GM20431 (cell line): Measurements from ENCODE around the gene KRTDAP.
"Not testable (repeated sequence)": the region's sequence is repeated elsewhere in the genome, so short reads cannot be mapped to it uniquely, and the experiment has no call there.

Source experiments
- in situ Hi-C: fragments of 300-500 bp; cut with MseI, MboI; formaldehyde crosslinking; loops from one replicate; pipeline ENCODE4 v1.15.0; 2020; ENCODE audit warnings: low sequenced_read_pairs; ENCODE audit not compliant: unreplicated experiment

The KRTDAP gene

DNA sequence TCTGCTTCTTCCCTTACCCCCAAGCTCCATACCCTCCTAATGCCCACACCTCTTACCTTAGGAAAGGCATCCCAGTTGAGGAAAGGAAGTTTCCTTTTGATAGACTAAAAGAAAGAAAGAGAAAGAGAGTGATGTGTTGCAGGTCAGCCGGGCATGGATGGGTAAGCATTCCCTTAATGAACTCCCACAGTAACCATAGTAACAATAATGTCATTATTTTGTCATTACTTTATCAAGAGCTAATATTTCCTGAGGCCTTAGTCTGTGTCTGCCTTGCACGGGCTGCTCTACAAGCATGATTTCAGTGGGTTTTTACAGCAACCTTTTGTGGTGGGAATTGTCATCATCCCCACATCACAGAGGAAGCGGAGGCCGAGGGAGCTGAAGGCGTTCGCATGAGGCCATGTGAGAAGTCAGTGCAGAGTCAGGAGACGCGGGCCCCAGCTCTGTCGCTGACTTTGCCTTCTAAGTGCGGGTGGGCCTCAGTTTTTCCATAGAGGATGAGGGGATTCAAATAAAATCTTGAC is 2.5 kb downstream of the KRTDAP start:
- in situ Hi-C loops: no loop called here

DNA sequence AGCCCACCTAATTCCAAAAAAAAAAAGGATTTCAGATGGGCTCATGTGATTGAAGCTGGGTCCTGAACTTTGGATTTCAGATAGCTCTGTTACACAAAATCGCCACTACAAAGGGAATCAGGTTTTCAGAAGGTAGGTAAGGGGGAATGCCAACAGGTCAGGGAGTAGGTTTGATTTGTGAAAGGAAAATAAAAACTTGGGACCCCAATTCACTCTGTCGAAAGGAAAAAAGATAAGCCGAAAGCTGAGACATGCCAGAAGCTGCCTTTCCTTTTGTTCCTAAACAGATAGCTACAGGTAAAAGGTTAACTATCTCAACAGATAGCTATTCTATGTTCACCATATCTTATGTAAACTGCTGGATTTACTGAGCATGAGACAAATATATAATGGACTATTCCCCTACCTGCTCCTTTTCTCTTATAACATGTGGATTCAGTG is 4.0 kb downstream of the KRTDAP start:
- in situ Hi-C loops: no loop called here

DNA sequence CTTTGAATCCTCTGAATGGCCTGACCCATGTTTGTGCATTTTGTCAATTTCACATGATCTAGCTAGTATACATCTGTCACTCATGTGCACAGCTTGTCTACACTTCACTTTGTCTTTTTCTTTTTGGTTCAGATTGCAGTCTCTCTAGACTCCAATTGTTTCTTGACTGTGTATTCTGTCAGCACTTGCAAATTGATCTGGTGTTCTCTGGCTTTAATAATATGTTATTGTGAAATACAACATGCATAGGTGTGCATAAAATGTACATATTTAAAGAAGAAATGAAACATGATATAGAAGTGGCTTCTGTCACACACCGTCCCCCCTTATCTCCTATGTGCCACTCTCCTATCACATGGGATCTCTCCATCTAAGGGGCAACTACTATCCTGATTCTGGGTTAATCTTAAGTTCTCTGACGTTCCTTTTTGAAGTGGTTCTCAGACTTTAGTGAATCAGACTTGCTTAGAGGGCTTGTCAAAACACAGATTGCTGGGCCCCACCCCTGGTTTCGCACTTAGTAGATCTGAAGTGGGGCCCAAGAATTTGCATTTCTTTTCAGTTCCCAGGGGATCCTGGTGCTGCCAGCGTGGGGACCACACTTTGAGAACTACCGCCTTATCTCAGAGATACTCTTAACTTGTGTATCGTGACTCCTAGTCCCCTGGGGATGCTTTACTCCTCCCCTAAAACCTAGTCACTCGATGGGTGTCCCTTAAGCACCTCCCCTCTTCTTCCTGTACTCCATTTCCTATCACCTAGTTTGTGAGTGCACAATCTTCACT is 5.8 kb downstream of the KRTDAP start:
- in situ Hi-C loops: no loop called here

DNA sequence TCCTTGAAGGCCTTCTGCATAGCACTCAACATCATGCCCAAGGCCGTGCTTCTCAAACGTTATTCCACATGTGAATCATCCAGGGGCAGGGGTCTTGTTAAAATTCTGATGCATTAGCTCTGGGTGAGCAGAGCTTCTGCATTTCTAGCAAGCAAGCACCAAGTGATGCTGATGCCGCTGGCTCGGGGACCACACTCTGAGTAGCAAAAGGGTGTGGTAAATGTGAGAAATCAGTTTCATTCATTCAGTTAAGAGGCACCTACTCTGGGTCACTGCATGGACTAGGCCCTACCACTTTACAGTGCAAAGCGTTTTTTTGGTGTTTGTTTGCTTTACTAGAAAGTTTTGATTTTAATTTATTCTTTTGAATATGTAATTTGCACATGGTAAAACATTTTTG is 7.2 kb downstream of the KRTDAP start:
- in situ Hi-C loops: no loop called here

DNA sequence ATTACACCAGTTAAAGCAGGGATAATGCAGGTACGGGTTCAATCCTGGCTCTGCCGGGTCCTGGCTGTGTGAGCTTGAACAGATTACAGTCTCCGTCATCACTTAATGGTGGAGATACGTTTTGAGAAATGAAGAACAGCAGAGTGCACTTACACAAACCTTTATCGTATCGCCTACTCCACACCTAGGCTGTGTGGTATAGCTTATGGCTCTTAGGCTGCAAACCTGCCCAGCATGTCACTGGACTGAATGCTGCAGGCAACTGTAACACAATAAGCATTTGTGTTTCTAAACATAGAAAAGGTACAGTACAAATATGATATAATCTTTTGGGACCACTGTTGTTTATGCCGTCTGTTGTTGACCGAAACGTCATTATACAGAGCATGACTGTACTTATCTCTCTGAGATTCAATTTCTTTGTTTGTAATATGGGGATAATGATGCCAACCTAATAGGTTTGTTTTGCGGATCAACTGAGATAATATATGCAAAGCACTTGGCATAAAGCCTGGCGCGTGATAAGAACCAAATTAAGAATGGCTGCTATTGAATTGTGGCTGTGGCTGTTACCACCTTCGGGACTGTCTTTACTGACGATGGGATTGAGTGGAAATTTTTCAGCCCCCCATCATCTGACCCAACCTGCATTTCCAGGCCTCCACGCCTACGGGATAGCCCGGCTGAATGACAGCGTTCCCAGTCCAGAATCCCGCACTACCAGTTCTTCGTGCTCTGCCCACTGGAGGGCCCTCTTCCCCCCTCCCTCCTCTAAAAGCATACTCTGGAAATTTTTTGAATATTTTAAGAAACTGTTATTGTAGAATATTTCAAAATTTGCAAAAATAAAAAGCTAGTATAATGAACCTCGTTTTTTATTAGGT is 11.2 kb downstream of the KRTDAP start:
- in situ Hi-C loops: no loop called here

DNA sequence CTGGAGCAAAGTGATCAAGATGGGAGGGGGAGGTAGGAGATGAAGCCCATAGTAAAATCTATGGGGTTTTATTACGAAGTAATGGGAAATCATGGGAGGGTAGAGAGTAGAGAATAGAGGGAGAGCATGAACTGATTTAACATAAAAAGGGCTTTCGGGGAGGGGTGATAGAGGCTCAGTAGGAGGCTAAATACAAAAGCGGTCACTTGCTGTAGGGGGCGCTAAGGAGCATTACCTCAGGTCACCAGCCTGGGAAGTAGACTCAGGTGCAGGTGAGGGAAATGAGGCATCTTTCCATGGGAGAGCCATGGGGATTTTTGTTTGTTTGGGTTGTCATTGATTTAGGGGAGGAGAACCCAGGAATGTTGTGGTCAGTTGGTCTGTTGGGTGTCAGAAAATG is 14.1 kb downstream of the KRTDAP start:
- in situ Hi-C loops: no loop called here

DNA sequence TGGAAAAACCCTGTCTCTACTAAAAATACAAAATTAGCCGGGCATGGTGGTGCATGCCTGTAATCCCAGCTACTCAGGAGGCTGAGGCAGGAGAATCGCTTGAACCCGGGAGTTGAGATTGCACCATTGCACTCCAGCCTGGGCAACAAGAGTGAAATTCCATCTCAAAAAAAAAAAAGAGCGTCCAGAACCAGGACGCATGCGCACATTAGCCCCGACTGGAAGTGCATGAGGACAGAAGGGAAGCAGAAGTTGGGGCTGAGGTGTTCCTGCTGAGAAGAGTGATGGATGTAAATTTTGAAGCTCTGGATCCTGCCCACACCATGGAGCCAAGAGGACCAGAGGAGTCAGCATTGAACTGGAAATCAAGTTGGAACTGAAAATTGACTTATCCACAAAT is 15.7 kb downstream of the KRTDAP start:
- in situ Hi-C loops: not testable (repeated sequence)

DNA sequence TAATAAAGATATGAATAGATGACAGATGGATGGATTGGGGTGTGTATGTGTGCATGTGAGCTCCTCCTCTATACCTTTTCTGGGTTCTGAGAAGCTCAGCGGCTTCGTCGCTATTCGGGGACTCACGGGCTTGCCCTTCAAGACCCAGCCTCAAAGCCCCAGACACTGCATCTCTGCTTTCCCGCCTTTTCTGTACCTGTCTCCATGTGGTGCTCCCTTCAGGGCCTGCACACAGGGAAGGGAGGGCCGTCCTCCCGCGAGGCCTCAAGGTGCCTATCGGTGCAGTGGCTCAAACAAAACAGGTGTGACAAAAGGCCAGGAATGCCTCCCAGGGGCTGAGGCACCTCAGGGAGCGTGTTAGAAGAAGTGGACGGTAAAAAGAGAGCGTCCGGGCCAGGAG is 16.2 kb downstream of the KRTDAP start:
- in situ Hi-C loops: no loop called here

DNA sequence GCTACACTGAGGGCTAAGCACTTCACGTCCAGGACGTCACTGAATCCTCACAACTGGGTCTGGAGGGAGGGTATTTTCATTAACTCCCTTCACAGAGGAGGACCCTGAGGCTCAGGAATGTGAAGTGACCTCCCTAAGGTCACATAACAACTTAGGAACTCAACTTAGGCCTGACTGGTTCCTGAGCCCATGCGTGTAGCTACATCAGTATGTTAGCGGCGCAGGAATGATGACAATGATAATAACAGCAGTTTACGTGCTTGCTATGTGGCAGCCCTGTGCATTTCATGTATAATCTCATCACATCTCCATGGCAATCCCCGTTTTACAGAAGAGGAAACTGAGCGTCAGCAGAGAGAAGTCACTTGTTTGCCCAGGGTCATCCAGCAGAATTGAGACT is 18.3 kb downstream of the KRTDAP start:
- in situ Hi-C loops: no loop called here

DNA sequence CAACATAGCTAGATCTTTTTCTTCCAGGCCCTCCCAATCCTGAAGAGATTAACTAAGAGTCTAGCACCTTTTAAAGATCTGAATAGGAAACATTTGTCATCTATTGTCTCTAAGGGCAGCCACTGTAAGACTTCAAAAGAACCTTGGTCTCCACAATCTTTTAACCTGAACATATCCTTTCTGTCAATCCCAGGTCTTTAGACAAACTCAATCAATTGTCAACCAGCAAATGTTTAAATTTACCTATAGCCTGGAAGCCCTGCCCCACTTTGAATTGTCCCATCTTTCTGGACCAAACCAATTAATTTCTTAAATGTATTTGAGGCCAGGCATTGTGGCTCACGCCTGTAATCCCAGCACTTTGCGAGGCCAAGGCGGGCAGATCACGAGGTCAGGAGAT is 19.2 kb downstream of the KRTDAP start:
- in situ Hi-C loops: not testable (repeated sequence)

DNA sequence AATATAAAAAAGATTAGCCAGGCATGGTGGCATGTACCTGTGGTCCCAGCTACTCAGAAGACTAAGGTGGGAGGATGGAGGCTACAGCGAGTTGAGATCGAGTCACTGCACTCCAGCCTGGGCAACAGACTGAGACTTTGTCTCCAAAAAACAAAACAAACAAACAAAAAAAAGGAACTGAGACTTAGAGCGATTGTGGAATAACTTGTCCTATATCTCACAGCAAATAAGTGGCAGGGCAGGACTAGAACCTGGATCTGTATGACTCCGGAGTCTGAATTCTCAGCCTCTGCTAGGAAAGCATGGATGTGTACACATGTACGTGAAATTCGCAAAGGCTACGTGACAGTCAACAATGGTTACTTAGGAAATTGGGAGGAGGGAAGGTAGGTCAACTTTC is 20.1 kb downstream of the KRTDAP start:
- in situ Hi-C loops: no loop called here

DNA sequence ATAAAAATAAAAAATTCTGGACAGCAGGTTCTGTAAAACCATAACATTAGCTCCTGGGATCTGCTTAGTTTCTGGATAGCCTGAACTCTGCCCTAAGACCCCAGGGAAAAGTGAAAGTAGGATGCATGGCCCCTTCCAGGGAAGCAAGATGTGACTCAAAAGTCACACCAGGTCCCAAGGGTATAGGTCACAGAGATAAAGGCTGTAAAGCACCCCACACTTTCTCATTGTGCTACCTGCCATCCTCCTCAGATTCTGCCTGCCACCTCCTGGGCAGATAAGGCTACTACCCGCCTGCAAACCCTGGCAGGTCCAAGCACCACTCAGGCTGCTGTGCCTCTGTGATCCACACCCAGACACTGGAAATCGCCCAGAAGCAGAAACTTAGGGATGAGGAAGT is 21.6 kb downstream of the KRTDAP start:
- in situ Hi-C loops: loop anchor here (10.0 kb wide), 1 partner anchor 114 kb away; the partner anchor contains the start of gene FFAR3

DNA sequence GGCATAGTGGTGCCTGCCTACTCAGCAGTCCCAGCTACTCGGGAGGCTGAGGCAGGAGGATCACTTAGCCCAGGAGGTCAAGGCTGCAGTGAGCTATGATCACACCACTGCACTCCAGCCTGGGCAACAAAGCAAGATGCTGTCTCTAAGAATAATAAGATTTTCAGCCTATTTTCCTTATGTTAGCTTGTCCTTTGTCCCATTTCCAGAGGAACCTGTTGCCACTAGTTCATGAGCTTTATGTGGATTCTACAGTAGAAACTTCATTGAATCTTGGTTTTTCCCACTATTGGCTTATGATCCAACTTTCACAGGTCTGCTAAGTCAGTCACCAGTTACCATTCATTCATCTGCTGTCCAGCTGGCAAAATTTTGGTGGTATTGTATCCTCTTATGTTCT is 24.0 kb downstream of the KRTDAP start:
- in situ Hi-C loops: loop anchor here (10.0 kb wide), 1 partner anchor 111 kb away; the partner anchor contains the start of gene FFAR3

DNA sequence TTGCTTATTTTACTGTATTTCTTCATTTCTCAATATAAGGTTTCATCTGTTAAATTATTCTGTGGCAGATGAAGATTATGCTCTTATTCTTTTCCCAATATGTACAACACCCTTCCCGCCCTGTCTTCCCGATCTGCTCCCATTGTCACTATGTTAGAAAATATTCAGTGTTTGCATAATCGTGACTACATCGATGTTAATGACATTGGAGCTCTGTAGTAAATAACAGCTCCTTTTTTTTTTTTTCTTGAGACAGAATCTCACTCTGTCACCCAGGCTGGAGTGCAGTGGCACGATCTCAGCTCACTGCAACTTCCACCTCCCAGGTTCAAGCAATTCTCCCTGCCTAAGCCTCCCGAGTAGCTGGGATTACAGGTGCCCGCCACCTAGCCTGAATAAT is 27.3 kb downstream of the KRTDAP start:
- in situ Hi-C loops: loop anchor here (10.0 kb wide), 1 partner anchor 108 kb away; the partner anchor contains the start of gene FFAR3

DNA sequence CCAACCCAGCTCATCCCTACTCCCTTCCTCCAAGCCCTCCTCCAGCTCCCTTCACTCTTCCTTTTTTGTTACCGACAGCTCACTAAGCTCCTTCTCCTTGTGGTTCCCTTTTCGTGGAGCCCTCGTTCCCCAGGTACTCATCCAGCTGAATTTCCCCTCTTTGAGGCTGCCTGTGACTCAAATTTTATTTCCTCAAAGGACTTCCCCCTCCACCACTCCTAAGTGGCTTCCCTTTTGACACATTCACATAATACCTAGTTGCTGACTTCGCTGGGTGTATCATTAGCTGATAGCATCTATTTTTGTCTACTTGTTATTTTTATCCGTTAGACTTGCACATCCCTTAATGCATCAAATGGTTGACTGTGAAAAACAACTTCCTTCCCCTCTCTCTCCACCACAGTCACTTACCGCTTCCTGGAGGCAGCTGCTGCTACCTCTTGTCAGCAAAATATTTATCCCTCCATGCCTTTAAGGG is 27.7 kb downstream of the KRTDAP start:
- in situ Hi-C loops: loop anchor here (10.0 kb wide), 1 partner anchor 108 kb away; the partner anchor contains the start of gene FFAR3

DNA sequence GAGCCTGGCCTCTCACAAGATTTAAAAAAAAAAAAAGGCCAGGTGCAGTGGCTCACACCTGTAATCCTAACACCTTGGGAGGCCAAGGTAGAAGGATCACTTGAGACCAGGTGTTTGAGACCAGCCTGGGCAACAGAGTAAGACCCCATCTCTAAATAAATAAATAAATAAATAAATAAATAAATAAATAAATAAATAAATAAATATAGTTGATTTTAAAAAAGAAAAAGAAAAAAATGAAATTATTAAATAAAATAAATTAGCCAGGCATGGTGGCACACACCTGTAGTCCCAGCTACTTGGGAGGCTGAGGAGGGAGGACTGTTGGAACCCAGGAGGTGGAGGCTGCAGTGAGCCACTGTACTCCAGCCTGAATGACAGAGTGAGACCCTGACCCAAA is 28.5 kb downstream of the KRTDAP start:
- in situ Hi-C loops: loop anchor here (10.0 kb wide), 1 partner anchor 107 kb away; the partner anchor contains the start of gene FFAR3

DNA sequence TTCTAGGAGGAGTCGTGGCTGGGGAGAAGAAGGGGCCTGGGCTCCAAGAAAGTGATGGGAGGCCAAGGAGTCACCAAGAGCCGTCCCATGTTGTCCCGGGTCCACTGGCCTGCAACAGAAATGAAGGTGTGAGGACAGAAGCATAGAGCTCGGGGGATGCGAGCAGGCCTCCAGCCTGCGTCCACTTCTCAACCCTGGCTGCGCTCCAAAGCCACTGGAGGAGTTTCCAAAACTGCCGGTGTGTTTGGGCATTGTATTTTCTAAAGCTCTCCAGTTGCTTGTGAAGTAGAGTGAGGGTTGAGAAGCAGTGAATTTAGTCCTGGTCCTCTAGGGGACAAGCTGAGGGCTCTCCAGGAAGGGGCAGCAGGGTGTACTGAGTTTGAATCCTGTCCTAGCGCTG is 29.2 kb downstream of the KRTDAP start:
- in situ Hi-C loops: loop anchor here (10.0 kb wide), 1 partner anchor 106 kb away; the partner anchor contains the start of gene FFAR3

DNA sequence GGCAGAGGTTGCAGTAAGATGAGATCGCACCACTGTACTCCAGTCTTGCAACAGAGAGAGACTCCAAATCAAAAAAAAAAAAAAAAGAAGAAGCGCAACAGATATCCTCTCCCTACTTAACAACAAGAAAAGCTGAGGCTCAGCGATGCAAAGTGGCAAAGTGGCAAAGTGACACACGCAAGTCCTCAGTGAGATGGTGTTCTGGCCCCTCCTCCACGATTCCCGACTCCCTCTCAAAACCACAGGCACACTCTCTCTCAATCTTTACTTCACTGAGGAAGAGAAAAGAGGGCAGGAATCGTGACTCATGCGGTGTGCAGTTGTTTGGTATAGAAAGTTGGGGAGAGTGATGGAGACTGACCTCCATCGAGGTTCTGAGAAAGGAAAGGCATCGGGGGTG is 29.7 kb downstream of the KRTDAP start:
- in situ Hi-C loops: loop anchor here (10.0 kb wide), 1 partner anchor 106 kb away; the partner anchor contains the start of gene FFAR3

DNA sequence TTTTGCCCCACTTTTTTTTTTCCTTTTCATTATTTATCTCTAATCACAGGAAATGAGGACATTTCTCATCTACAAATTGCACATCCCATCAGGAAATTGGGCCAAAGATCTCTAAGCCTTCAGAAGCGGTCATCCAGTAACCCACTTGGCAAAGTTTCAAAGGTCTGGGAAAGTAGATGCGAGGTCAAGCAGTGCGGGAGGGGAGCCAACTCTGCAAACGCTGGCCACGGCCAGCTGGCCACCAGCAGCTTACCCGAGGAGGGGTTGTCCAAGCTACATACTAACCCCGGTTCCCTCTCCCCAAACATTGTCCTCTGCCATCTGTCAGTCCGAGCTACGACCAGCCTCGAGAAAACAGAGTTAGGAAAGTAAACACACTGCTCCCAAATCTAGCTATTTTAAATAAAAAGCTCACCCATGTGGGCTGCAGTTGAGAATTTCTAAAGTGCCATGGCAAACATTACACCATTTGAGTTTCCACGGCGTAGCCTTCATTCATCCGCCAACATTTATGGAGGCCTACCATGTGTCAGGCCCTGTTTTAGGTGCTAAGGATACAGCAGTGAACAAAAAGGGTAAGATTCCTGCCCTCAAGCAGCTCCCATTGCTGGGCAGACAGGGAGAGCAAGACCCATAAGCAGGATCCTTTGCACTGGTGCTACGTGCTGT is 30.7 kb downstream of the KRTDAP start:
- in situ Hi-C loops: loop anchor here (10.0 kb wide), 1 partner anchor 105 kb away; the partner anchor contains the start of gene FFAR3
